ENCODE data around the gene RPS8.

The RPS8 gene

DNA sequence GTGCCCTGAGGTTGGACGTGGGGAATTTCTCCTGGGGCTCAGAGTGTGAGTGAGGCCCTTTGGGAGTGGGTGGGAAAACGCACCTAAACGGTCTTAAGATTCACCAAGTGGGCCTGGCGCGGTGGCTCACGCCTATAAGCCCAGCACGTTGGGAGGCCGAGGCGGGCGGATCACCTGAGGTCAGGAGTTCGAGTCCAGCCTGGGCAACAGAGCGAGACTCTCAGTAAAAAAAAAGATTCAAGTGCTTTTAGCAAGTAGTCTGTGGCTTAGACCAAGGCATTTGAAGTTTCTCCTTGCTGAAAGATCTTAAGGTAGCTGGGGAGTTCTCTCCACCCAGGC, 1.4 kb downstream of the RPS8 start:
- TF ChIP-seq, protein P1, sequence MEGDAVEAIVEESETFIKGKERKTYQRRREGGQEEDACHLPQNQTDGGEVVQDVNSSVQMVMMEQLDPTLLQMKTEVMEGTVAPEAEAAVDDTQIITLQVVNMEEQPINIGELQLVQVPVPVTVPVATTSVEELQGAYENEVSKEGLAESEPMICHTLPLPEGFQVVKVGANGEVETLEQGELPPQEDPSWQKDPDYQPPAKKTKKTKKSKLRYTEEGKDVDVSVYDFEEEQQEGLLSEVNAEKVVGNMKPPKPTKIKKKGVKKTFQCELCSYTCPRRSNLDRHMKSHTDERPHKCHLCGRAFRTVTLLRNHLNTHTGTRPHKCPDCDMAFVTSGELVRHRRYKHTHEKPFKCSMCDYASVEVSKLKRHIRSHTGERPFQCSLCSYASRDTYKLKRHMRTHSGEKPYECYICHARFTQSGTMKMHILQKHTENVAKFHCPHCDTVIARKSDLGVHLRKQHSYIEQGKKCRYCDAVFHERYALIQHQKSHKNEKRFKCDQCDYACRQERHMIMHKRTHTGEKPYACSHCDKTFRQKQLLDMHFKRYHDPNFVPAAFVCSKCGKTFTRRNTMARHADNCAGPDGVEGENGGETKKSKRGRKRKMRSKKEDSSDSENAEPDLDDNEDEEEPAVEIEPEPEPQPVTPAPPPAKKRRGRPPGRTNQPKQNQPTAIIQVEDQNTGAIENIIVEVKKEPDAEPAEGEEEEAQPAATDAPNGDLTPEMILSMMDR (IDR thresholded peaks at IDR 0.05; ENCODE audit: extremely low read depth, missing control alignments), result no peak
- no peak for DNase-seq (ENCODE audit: low spot score)

DNA sequence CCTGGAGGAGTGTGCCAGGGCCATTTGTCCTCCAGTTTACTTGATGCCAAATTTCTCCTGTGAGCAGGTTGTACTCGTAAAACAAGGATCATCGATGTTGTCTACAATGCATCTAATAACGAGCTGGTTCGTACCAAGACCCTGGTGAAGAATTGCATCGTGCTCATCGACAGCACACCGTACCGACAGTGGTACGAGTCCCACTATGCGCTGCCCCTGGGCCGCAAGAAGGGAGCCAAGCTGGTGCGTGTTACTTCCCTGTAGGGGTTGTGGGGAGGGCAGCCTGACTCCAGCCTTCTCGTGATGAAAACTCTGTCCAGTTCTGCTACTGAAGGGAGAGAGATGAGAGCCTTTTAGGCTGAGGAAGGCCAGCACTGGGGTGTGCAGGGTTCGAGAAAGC, 2.2 kb downstream of the RPS8 start:
- TF ChIP-seq, protein P1 (IDR thresholded peaks at IDR 0.05; ENCODE audit: extremely low read depth, missing control alignments), result no peak
- no peak for DNase-seq (ENCODE audit: low spot score)

DNA sequence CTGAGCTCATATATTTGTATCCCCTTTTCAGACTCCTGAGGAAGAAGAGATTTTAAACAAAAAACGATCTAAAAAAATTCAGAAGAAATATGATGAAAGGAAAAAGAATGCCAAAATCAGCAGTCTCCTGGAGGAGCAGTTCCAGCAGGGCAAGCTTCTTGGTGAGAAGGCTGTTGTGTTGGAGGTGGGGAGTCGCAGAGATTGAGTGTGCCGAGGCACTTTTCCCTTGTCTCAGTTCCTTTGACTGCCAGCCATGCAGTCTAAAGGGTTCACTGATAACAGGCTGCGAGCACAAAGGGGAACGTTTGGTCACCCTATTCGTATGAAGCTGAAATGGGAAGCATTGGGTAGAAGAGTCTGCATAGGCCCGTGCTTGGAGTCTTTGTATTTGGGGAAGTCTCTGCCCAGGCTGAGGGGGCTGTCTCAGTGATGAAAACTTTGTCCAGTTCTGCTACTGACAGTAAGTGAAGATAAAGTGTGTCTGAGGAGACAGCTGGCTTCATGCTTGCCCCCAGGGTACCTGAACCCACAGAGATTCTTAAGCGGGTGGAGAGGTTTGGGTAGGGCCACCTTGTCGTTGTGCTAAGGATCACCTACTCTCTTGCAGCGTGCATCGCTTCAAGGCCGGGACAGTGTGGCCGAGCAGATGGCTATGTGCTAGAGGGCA, 2.8 kb downstream of the RPS8 start:
- TF ChIP-seq, protein P1 (IDR thresholded peaks at IDR 0.05; ENCODE audit: extremely low read depth, missing control alignments), result no peak
- DNase-seq (ENCODE audit: low spot score), result no peak

DNA sequence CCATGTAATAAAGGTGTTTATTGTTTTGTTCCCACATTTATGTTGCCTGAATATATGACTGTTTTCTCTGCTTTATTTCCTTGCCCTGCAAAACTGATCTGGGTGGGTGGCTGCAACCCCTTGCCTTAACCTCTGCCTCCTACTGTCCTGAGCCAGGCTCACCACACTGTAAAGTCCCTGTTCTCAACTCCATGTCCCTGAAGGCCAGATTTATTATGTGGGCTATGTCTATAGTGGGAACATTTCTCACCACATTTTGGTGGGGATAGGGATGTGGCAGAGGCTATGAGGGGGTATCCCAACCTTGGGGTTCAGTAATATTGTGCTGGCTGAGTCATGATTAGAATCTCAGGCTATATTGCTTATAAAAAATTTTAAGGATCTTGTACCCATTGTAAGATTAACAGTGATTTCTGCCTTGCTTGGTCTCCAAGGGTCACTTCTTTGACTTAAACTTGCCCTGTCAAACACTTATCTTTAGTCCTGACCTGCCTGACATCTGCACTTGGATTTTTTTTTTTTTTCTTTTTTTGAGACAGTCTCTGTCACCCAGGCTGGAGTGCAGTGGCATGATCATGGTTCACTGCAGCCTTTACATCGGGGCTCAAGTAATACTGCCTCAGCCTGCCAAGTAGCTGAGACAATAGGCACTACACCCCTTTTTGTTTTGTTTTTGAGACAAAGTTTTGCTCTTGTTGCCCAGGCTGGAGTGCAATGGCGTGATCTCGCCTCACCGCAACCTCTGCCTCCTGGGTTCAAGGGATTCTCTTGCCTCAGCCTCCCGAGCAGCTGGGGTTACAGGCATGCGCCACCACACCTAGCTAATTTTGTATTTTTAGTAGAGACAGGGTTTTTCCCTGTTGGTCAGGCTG, 3.6 kb downstream of the RPS8 start:
- TF ChIP-seq, protein P1 (IDR thresholded peaks at IDR 0.05; ENCODE audit: extremely low read depth, missing control alignments), result no peak
- DNase-seq (ENCODE audit: low spot score), result no peak

DNA sequence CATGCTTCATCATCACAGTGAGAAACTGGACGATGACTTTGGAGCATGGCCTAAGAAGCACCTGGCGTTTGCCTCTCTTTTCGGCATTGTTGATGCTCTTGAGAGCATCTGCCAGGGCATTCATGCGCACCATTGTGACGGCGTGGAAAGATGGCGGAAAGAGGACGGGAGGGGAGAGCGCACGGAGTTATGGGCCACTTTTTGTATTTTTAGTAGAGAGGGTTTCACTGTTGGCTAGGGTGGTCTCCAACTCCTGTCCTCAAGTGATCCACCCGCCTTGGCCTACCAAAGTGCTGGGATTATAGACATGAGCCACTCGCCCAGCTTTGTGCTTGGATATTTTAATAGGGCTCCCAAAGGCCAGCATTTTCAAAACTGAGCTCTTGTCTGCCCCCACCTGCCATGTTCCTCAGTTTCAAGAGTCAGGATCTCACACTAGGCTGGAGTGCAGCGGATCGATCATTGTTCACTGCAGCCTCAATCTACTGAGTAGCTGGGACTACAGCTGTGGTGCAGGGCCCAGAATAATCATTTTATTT, 5.3 kb downstream of the RPS8 start:
- TF ChIP-seq, protein P1 (IDR thresholded peaks at IDR 0.05; ENCODE audit: extremely low read depth, missing control alignments), result no peak
- DNase-seq (ENCODE audit: low spot score), result no peak

DNA sequence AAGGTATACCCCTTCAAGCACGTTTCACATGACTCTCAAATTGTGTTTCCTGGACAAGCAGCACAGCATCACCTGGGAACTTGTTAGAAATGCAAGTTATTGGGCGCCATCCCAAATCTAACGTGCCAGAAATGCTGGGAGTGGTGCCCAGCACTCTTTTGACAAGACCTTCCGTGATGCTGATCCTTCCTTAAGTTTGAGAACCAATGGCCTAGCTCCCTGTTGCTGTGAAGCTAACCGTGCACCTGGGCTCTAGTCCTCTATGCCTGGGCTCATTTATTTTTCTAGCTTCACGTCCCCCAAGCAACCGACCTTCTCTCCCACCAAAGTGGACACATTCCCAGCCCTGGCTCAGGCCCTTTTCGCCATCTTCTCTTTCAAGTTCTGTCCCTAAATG, 8.4 kb downstream of the RPS8 start:
- DNase-seq (ENCODE audit: low spot score), result no peak
- TF ChIP-seq, protein P1 (IDR thresholded peaks at IDR 0.05; ENCODE audit: extremely low read depth, missing control alignments), result no peak

All from GM20000 (cell line).